Mesenchymal stem cell (in vitro differentiated cells and primary cell): Measurements from ENCODE around the gene ELF2.
"Not testable (repeated sequence)": the region's sequence is repeated elsewhere in the genome, so short reads cannot be mapped to it uniquely, and the experiment has no call there.

Source experiments
- DNase-seq: peaks from one replicate; pipeline ENCODE4 v3.0.0-alpha.2; 2013
- H2AFZ ChIP-seq: one replicate; pipeline ENCODE4 v1.6.1; 2013; ENCODE audit warnings: low read depth, mild to moderate bottlenecking, control low read depth, inconsistent platforms, low read length, moderate library complexity
- H2AK5ac ChIP-seq: 2 replicates; pipeline ENCODE4 v1.6.1; 2013; ENCODE audit warnings: low read length, moderate library complexity, mild to moderate bottlenecking, inconsistent platforms; ENCODE audit not compliant: severe bottlenecking
- H2BK120ac ChIP-seq: one replicate; pipeline ENCODE4 v1.6.1; 2013; ENCODE audit warnings: low read depth, mild to moderate bottlenecking, inconsistent platforms, low read length, moderate library complexity
- H2BK12ac ChIP-seq, 2 experiments: one replicate each; pipeline ENCODE4 v1.6.1; 2013; ENCODE audit warnings: inconsistent platforms in 2 of 2, low read length in 2 of 2, mild to moderate bottlenecking in 2 of 2, moderate library complexity in 2 of 2, control low read depth in 1 of 2
- H2BK15ac ChIP-seq: one replicate; pipeline ENCODE4 v1.6.1; 2013; ENCODE audit warnings: mild to moderate bottlenecking, low read depth, inconsistent platforms; ENCODE audit not compliant: poor library complexity, severe bottlenecking
- H2BK5ac ChIP-seq: 2 replicates; pipeline ENCODE4 v1.6.1; 2013; ENCODE audit warnings: low read depth, mild to moderate bottlenecking, low read length, control low read depth, inconsistent platforms; ENCODE audit not compliant: poor library complexity, severe bottlenecking
- H3K14ac ChIP-seq, 2 experiments: one replicate each; pipeline ENCODE4 v1.6.1; 2013; ENCODE audit warnings: inconsistent platforms in 2 of 2, low read length in 2 of 2, control low read depth in 1 of 2, mild to moderate bottlenecking in 1 of 2, moderate library complexity in 1 of 2
- H3K18ac ChIP-seq, 2 experiments: one replicate each; pipeline ENCODE4 v1.6.1; 2013; ENCODE audit warnings: inconsistent platforms in 2 of 2, low read length in 2 of 2, control low read depth in 1 of 2, low read depth in 1 of 2, mild to moderate bottlenecking in 1 of 2
- H3K23ac ChIP-seq, 2 experiments: one replicate each; pipeline ENCODE4 v1.6.1; 2013; ENCODE audit warnings: inconsistent platforms in 2 of 2, low read length in 2 of 2, mild to moderate bottlenecking in 2 of 2, moderate library complexity in 2 of 2, control low read depth in 1 of 2
- H3K27ac ChIP-seq: 2 replicates; pipeline ENCODE4 v1.5.1; 2013; ENCODE audit warnings: mild to moderate bottlenecking, moderate library complexity, low read length, control low read depth, inconsistent platforms; ENCODE audit not compliant: poor library complexity, severe bottlenecking
- H3K27me3 ChIP-seq, 2 experiments: 2 replicates each; pipeline versions ENCODE4 v1.6.1 to v1.7.0; 2013; ENCODE audit warnings: low read length in 2 of 2, mild to moderate bottlenecking in 2 of 2, moderate library complexity in 2 of 2, control low read depth in 1 of 2, inconsistent platforms in 1 of 2; ENCODE audit not compliant: control insufficient read depth in 1 of 2, insufficient read depth in 1 of 2
- H3K36me3 ChIP-seq, 2 experiments: 2 replicates each; pipeline versions ENCODE4 v1.6.1 to v1.7.0; 2013; ENCODE audit warnings: low read length in 2 of 2, control low read depth in 1 of 2, inconsistent platforms in 1 of 2, low read depth in 1 of 2, mild to moderate bottlenecking in 1 of 2; ENCODE audit not compliant: insufficient read depth in 2 of 2, control insufficient read depth in 1 of 2
- H3K4ac ChIP-seq, 2 experiments: one replicate each; pipeline ENCODE4 v1.6.1; 2013; ENCODE audit warnings: inconsistent platforms in 2 of 2, low read length in 2 of 2, mild to moderate bottlenecking in 2 of 2, moderate library complexity in 2 of 2, control low read depth in 1 of 2, low read depth in 1 of 2
- H3K4me1 ChIP-seq: 2 replicates; pipeline ENCODE4 v1.6.1; 2013; ENCODE audit warnings: low read depth, low read length, control low read depth; ENCODE audit not compliant: control insufficient read depth, insufficient read depth
- H3K4me2 ChIP-seq: 2 replicates; pipeline ENCODE4 v1.6.1; 2013; ENCODE audit warnings: low read length, mild to moderate bottlenecking, inconsistent platforms; ENCODE audit not compliant: poor library complexity, severe bottlenecking
- H3K4me3 ChIP-seq, 2 experiments: 2 replicates each; pipeline versions ENCODE4 v1.5.1 to v1.7.0; 2013; ENCODE audit warnings: low read length in 2 of 2, mild to moderate bottlenecking in 2 of 2, control low read depth in 1 of 2, low read depth in 1 of 2; ENCODE audit not compliant: insufficient read depth in 1 of 2
- H3K79me1 ChIP-seq: replicated peaks from 2 replicates; pipeline ENCODE4 v1.6.1; 2013; ENCODE audit warnings: mild to moderate bottlenecking, control low read depth, low read length, inconsistent platforms; ENCODE audit not compliant: poor library complexity, severe bottlenecking
- H3K9ac ChIP-seq: 2 replicates; pipeline ENCODE4 v1.7.0; 2013; ENCODE audit warnings: mild to moderate bottlenecking, low read length, moderate library complexity
- H3K9me3 ChIP-seq: 2 replicates; pipeline ENCODE4 v1.7.0; 2013; ENCODE audit warnings: mild to moderate bottlenecking, low read length; ENCODE audit not compliant: control insufficient read depth
- H4K8ac ChIP-seq: one replicate; pipeline ENCODE4 v1.6.1; 2013; ENCODE audit warnings: inconsistent platforms, mild to moderate bottlenecking, low read length, moderate library complexity
- H4K91ac ChIP-seq: one replicate; pipeline ENCODE4 v1.6.1; 2013; ENCODE audit warnings: mild to moderate bottlenecking, low read length, inconsistent platforms
- WGBS: methylation state at CpG from one replicate; pipeline ENCODE4 v1.1.7; 2013; ENCODE audit warnings: mixed read lengths; 5-methylcytosine and 5-hydroxymethylcytosine counted together

The ELF2 gene

GRCh38 chr4:139197214-139197613 is 20.2 kb upstream of the ELF2 start:
- DNase-seq, H3K9ac ChIP-seq, H3K9me3 ChIP-seq, H4K8ac ChIP-seq, H3K79me1 ChIP-seq, H2BK120ac ChIP-seq, H4K91ac ChIP-seq, H2BK12ac ChIP-seq, H3K27ac ChIP-seq, H3K4me3 ChIP-seq, H2BK5ac ChIP-seq, H3K4me2 ChIP-seq, H3K23ac ChIP-seq, H3K4me1 ChIP-seq, H3K18ac ChIP-seq, H3K14ac ChIP-seq, H2BK15ac ChIP-seq, H2AFZ ChIP-seq, H3K27me3 ChIP-seq, H3K4ac ChIP-seq, H3K36me3 ChIP-seq, H2AK5ac ChIP-seq: not testable (repeated sequence)
- WGBS: 100% methylated on average over 1 of the region's 4 CpGs

- WGBS: 67% methylated on average over 1 of the region's 3 CpGs
- Histone ChIP-seq H4K91ac (no peak overlapping the region), H2AK5ac (no peak overlapping the region)
Observed at GRCh38 chr4:139196462-139196861, 19.4 kb upstream of the ELF2 start.

GRCh38 chr4:139191373-139191772 is 14.4 kb upstream of the ELF2 start:
- H3K79me1 ChIP-seq: no peaks in the 10 kb centered on the region
- H2BK120ac ChIP-seq: no peak overlapping the region
- no peak overlapping the region for H3K4me3 ChIP-seq
- H3K27me3 ChIP-seq: no peaks in the 10 kb centered on the region
- H2BK12ac ChIP-seq: no peak overlapping the region
- H3K9ac ChIP-seq: no peak overlapping the region
- no peak overlapping the region for H4K8ac ChIP-seq
- no peak overlapping the region for H3K4me2 ChIP-seq
- no peak overlapping the region for H2BK15ac ChIP-seq
- no peak for DNase-seq
- no peak overlapping the region for H2AK5ac ChIP-seq
- WGBS: 78% methylated on average over 2 of the region's 2 CpGs
- no peak overlapping the region for H3K14ac ChIP-seq
- no peaks in the 10 kb centered on the region for H3K9me3 ChIP-seq
- H3K27ac ChIP-seq: no peak overlapping the region
- no peak overlapping the region for H4K91ac ChIP-seq
- H3K23ac ChIP-seq: no peak overlapping the region
- H3K18ac ChIP-seq: no peak overlapping the region
- H3K4ac ChIP-seq: no peak overlapping the region
- no peak overlapping the region for H2BK5ac ChIP-seq
- H3K36me3 ChIP-seq: no peaks in the 10 kb centered on the region
- no peaks in the 10 kb centered on the region for H3K4me1 ChIP-seq
- no peak overlapping the region for H2AFZ ChIP-seq

More at GRCh38 chr4:139196462-139196861, 19.4 kb upstream of the ELF2 start:
- Histone ChIP-seq H2BK15ac (no peak overlapping the region), H3K14ac (no peak overlapping the region), H3K4ac (no peak overlapping the region), H3K9ac (no peak overlapping the region), H3K18ac (no peak overlapping the region), H3K23ac (no peak overlapping the region), H3K27ac (no peak overlapping the region), H3K36me3 (no peaks in the 10 kb centered on the region), H2BK5ac (no peak overlapping the region), H3K79me1 (no peaks in the 10 kb centered on the region), H3K4me1 (no peaks in the 10 kb centered on the region), H2AFZ (no peak overlapping the region), H4K8ac (no peak overlapping the region), H2BK120ac (no peak overlapping the region), H3K9me3 (no peaks in the 10 kb centered on the region), H3K4me3 (no peak overlapping the region), H3K4me2 (no peak overlapping the region), H2BK12ac (no peak overlapping the region), H3K27me3 (no peaks in the 10 kb centered on the region)
- DNase-seq: no peak

- Histone ChIP-seq H2BK5ac (no peak overlapping the region), H2AFZ (no peak overlapping the region), H3K4ac (no peak overlapping the region), H3K4me1 (no peaks in the 10 kb centered on the region), H3K4me3 (no peak overlapping the region), H3K27ac (no peak overlapping the region), H3K27me3 (no peaks in the 10 kb centered on the region), H4K91ac (no peak overlapping the region), H3K36me3 (no peaks in the 10 kb centered on the region), H3K9ac (no peak overlapping the region), H2BK120ac (no peak overlapping the region), H3K79me1 (no peaks in the 10 kb centered on the region), H3K9me3 (no peaks in the 10 kb centered on the region), H2BK15ac (no peak overlapping the region), H3K23ac (no peak overlapping the region), H3K4me2 (no peak overlapping the region), H3K18ac (no peak overlapping the region), H3K14ac (no peak overlapping the region), H2BK12ac (no peak overlapping the region), H2AK5ac (no peak overlapping the region), H4K8ac (no peak overlapping the region)
- no peak for DNase-seq
- 93% methylated on average over 7 of the region's 7 CpGs for WGBS
Observed at GRCh38 chr4:139189972-139190371, 13.0 kb upstream of the ELF2 start.
